Left lung (tissue), 10 donors: Measurements from ENCODE around the gene MFRP. TPM values are rescaled to one million over a fixed set of nuclear protein-coding genes. Genes with fewer than 3 reads are reported as not detected.
A peak's percentile ranks its signal among the peaks of the same experiment; 100 is the strongest.

Experiments
- ATAC-seq: fragments of 200-7000 bp; cut with Tn5 transposase; one replicate; pipeline ENCODE4 v1.9.1; 2020; ENCODE audit warnings: moderate library complexity
- DNase-seq, 4 donors: peaks; one replicate each; pipeline ENCODE4 v3.0.0-alpha.2; 2013 to 2020
- H3K27ac ChIP-seq, 2 donors: fragments of 200-600 bp; sonication (generic) in 1 of 2; one replicate each; pipeline versions ENCODE4 v1.5.0 to v1.8.0; 2020 to 2021
- H3K27me3 ChIP-seq, 2 donors: fragments of 200-600 bp; sonication (generic) in 1 of 2; one replicate each; pipeline versions ENCODE4 v1.5.0 to v1.8.0; 2020 to 2021
- H3K36me3 ChIP-seq, 2 donors: fragments of 200-600 bp; sonication (generic) in 1 of 2; one replicate each; pipeline versions ENCODE4 v1.5.0 to v1.8.0; 2020 to 2021
- H3K4me1 ChIP-seq, 2 donors: fragments of 200-600 bp; one replicate each; pipeline ENCODE4 v1.8.0; 2021
- H3K4me3 ChIP-seq, 2 donors: fragments of 200-600 bp; sonication (generic) in 1 of 2; one replicate each; pipeline versions ENCODE4 v1.5.0 to v1.8.0; 2020 to 2021; ENCODE audit warnings: mild to moderate bottlenecking in 1 of 2
- H3K9me3 ChIP-seq, 2 donors: fragments of 200-600 bp; sonication (generic) in 1 of 2; one replicate each; pipeline versions ENCODE4 v1.5.0 to v1.8.0; 2020 to 2021
- intact Hi-C, 2 donors: fragments of 100-400 bp; cut with DNase I; formaldehyde crosslinking; loops; one replicate each; pipeline versions ENCODE4 v1.11.2 to v1.14.2; 2022
- polyA plus RNA-seq, 6 donors: library from polyadenylated mRNA; unstranded; fragments of 120-200 nt; gene quantifications; one replicate each; pipeline ENCODE4 v1.2.1, GENCODE V29; 2013; ENCODE audit not compliant: insufficient read length in 6 of 6
- total RNA-seq, 2 donors: library from RNA; stranded (reverse); fragmentation: NEBNext Ultra II Directional; extraction: Animal tissue kit (Norgen Biotek cat#: 25700); gene quantifications; one replicate each; pipeline ENCODE4 v1.2.1, GENCODE V29; 2021
- TF ChIP-seq, protein P1 (sequence below), 2 donors: fragments of 200-600 bp; sonication (generic) in 1 of 2; IDR thresholded peaks; one replicate each; pipeline versions ENCODE4 v1.5.0 to v1.8.0; 2021; ENCODE audit warnings: antibody characterized with exemption in 2 of 2
- donor health status: DM: no; HTN: yes; CAD: no.
- donor health status: DM: no; HTN: no; CAD: no.

The MFRP gene
- total and polyA plus RNA-seq, 8 donors, result 0.04 to 0.07 TPM; not detected in 6

DNA sequence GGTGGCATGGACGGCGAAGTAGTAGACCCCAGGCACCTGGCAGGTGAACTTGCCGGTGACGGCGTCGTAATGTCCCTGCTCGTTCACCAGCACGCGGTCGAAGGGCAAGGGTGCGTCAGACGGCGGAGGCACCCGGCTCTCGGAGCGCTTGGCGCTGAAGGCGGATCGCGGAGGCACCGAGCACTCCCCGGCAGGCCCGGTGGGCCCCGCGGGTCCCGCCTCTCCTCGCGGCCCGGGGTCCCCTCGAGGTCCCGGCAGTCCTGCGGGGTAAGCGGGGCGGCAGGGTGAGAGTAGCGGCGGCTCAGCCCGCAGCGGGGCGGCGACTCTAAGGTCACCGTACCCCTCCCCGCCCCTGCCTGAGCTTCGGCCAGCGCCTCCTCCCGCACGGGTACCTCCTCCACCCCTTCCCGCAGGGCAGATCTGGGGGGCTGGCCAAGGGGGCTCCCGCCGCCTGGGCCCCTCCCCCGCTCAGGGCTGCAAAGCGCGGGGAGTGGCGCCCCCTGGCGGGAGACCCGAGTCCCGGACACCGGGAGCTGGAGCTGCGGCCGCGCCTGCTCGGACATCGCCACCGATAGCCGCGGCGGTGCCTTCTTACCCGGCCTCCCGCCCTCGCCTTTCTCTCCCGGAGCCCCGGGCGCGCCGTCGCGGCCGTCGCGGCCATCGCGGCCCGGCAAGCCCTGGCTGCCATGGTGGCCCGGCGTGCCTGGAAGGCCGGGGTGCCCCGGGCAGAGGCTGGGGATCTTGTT lies 6.7 kb downstream of the MFRP start:
- TF ChIP-seq, protein P1, sequence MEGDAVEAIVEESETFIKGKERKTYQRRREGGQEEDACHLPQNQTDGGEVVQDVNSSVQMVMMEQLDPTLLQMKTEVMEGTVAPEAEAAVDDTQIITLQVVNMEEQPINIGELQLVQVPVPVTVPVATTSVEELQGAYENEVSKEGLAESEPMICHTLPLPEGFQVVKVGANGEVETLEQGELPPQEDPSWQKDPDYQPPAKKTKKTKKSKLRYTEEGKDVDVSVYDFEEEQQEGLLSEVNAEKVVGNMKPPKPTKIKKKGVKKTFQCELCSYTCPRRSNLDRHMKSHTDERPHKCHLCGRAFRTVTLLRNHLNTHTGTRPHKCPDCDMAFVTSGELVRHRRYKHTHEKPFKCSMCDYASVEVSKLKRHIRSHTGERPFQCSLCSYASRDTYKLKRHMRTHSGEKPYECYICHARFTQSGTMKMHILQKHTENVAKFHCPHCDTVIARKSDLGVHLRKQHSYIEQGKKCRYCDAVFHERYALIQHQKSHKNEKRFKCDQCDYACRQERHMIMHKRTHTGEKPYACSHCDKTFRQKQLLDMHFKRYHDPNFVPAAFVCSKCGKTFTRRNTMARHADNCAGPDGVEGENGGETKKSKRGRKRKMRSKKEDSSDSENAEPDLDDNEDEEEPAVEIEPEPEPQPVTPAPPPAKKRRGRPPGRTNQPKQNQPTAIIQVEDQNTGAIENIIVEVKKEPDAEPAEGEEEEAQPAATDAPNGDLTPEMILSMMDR (IDR thresholded peaks at IDR 0.05), result peak; percentile 86 to 88
- Histone ChIP-seq H3K9me3 (no peaks in the 10 kb centered on the region), H3K4me1 (peaks cover 21 to 63% of the 10 kb centered on the region in 2 donors), H3K27me3 (peaks cover 7 to 54% of the 10 kb centered on the region in 2 donors), H3K36me3 (peaks cover 0 to 5% of the 10 kb centered on the region in 2 donors), H3K4me3 (peak overlapping the region; percentile 51 to 53), H3K27ac (peak overlapping the region; percentile 86 to 89)
- peak in 3 of 4 donors; percentile 67 to 93 (median 84) for DNase-seq
- intact Hi-C loops, result no loop called here
- peak; percentile 72 for ATAC-seq

DNA sequence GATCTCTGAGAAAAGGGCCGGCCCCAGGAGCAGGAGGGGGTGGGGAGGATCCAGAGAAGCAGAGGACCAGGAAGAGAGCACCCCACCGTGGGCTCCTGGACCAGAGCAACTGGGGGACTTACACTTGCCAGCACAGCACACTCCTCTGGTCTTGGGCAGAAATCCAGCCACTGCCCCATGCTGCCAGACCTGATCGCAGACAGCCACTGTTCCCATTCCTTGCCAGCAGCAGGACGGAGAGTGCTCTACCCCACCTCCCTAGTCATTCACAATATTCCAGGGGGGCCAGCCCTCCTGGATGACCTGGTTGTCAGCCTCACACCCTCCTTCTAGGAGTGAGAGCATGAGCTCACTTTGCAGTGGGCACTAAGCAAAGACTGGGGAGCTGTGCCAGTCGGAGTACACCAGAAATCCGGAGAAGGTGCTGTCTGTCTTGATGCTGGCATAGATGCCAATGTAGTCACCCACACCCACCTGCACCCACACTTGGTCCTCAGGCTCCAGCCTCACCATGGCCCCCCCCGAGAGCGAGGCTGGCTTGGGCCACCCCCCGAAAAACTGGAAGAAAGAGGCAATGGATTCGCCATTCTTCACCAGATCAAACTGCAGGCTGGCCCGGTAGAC lies 7.4 kb downstream of the MFRP start:
- H3K4me1 ChIP-seq, result peaks cover 21 to 64% of the 10 kb centered on the region in 2 donors
- H3K4me3 ChIP-seq, result peak overlapping the region; percentile 51 to 53
- ATAC-seq (no peak), DNase-seq (no peak)
- H3K36me3 ChIP-seq, result peaks cover 0 to 5% of the 10 kb centered on the region in 2 donors
- H3K9me3 ChIP-seq, result no peaks in the 10 kb centered on the region
- intact Hi-C loops, result no loop called here
- peaks cover 7 to 54% of the 10 kb centered on the region in 2 donors for H3K27me3 ChIP-seq
- peak overlapping the region; percentile 86 to 89 for H3K27ac ChIP-seq
- TF ChIP-seq, protein P1 (IDR thresholded peaks at IDR 0.05), result no peak

DNA sequence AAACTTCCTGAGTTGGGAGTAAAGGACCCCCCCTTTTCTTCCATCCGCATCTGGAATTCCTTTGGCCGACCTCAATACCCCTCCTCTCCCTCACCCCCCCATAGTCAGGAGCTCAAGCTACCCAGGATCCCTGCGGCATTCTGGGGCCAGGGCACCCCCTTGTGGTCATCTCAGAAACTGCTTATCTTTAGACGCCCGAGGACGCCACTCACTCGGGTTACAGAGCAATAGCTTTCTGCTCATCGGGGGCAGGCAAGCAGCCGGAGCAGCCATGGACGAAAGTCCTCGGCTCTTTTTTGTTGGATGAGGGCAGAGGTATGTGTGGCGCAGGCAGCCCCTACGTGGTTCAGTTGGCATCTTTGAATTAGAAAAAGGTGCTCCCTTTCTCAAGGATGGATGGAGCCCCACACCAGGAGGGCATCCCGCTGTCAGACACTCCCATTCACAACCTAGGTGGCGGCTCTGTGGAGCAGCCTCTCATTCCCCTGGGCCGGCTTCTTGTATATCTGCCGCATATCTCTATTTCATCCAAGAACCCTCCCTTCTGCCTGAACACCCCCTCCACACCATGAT lies 8.1 kb downstream of the MFRP start:
- H3K27ac ChIP-seq, result peak overlapping the region in 1 of 2 donors; percentile 39
- peaks cover 0 to 5% of the 10 kb centered on the region in 2 donors for H3K36me3 ChIP-seq
- intact Hi-C loops, result no loop called here
- no peaks in the 10 kb centered on the region for H3K9me3 ChIP-seq
- H3K27me3 ChIP-seq, result peaks cover 7 to 51% of the 10 kb centered on the region in 2 donors
- TF ChIP-seq, protein P1 (IDR thresholded peaks at IDR 0.05), result peak; percentile 68 to 74
- DNase-seq (peak in 2 of 4 donors; percentile 78 to 89), ATAC-seq (peak; percentile 34)
- peaks cover 21 to 69% of the 10 kb centered on the region in 2 donors for H3K4me1 ChIP-seq
- peak overlapping the region in 1 of 2 donors; percentile 51 for H3K4me3 ChIP-seq

DNA sequence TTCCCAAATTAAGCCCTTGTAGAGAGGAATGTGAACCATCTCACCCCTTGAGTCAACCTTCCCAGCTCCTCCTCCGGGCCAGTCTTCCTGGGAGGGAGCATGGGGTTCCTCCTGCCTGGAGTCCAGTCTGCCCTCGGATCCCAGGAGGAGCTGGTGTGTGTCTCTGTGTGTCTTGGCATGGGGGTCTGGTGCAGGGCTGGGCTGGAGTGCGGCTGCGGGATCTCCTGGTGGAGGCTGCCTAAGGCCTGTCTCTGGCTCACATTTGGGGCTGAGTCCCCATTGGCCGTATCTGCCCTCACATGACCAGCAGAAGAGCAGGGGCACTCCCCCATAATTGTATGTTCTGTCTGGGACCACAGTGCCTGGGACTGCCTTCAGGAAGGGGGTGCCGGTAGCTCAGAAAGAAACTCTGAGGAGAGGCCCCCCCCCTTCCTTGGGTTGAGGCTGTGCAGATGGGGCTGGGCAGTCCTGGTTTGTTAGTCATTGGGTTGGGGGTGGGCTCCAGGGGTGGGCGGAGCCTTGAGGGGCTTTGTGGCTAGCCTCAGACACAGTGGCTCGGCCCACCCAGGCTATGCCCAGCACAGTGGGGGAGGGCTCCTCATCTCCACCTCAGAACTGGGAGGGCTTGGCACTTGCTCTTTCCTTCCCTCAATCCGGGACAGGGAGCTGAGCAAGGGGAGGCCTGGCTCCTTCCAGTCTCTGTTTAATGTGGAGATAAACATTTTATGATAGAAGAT lies 8.8 kb downstream of the MFRP start:
- Histone ChIP-seq H3K4me3 (no peak overlapping the region), H3K27me3 (peaks cover 7 to 44% of the 10 kb centered on the region in 2 donors), H3K4me1 (peaks cover 21 to 69% of the 10 kb centered on the region in 2 donors), H3K36me3 (peaks cover 0 to 5% of the 10 kb centered on the region in 2 donors), H3K9me3 (no peaks in the 10 kb centered on the region), H3K27ac (peak overlapping the region; percentile 29 to 48)
- intact Hi-C loops, result no loop called here
- ATAC-seq (no peak), DNase-seq (peak in 2 of 4 donors; percentile 48 to 80)
- TF ChIP-seq, protein P1 (IDR thresholded peaks at IDR 0.05), result no peak
